ENCODE measurements around the gene SLC4A8.

GRCh38 chr12:51403681-51404136 is 20.9 kb upstream of the SLC4A8 start:
- TF ChIP-seq CTCF (conservative IDR thresholded peaks at IDR 0.05; ENCODE audit: low read depth, low read length) (no peak), EZH2 (IDR thresholded peaks at IDR 0.05; ENCODE audit: low read length, unreplicated experiment) (no peak), EZH2phosphoT487 (IDR thresholded peaks at IDR 0.05; ENCODE audit: borderline replicate concordance, low read length) (no peak)
